K562 (cell line): Measurements from ENCODE around the gene GLUL. TPM values are rescaled to one million over a fixed set of nuclear protein-coding genes. Genes with fewer than 3 reads are reported as not detected.

Source experiments
- ARID3B ChIP-seq: fragments of 250-450 bp; sonication (Bioruptor Pico); IDR thresholded peaks from 2 replicates; pipeline ENCODE4 v1.4.0; 2020; ENCODE audit warnings: borderline replicate concordance
- CLOCK ChIP-seq: fragments of 250-450 bp; sonication (Bioruptor Pico); IDR thresholded peaks from 2 replicates; pipeline ENCODE4 v1.4.0; 2020; ENCODE audit warnings: mild to moderate bottlenecking, moderate library complexity, borderline replicate concordance
- COPS2 ChIP-seq: fragments of 450-650 bp; conservative IDR thresholded peaks from 2 replicates; pipeline ENCODE4 v1.6.1; 2016; ENCODE audit warnings: mild to moderate bottlenecking, moderate library complexity
- CTCFL ChIP-seq: IDR thresholded peaks from 2 replicates; pipeline ENCODE4 v1.6.1; 2011; ENCODE audit warnings: borderline replicate concordance, low read depth, mild to moderate bottlenecking, moderate library complexity, low read length; ENCODE audit not compliant: insufficient read depth, poor library complexity, severe bottlenecking
- CUX1 ChIP-seq: fragments of 200-800 bp; sonication (Bioruptor generic); IDR thresholded peaks from 2 replicates; pipeline ENCODE4 v1.6.1; 2016; ENCODE audit warnings: missing genetic modification characterization, missing compliant biosample characterization
- HDAC3 ChIP-seq: fragments of 450-650 bp; IDR thresholded peaks from 2 replicates; pipeline ENCODE4 v1.6.1; 2018; ENCODE audit warnings: borderline replicate concordance, mild to moderate bottlenecking, moderate library complexity; ENCODE audit not compliant: partially characterized antibody
- HLTF ChIP-seq: fragments of 450-650 bp; IDR thresholded peaks from 2 replicates; pipeline ENCODE4 v1.6.1; 2016
- KLF16 ChIP-seq: IDR thresholded peaks from 2 replicates; pipeline ENCODE4 v1.6.1; 2016; ENCODE audit warnings: antibody characterized with exemption
- MED1 ChIP-seq: sonication (generic); formaldehyde crosslinking; IDR thresholded peaks from 2 replicates; pipeline ENCODE4 v1.8.1; 2023; ENCODE audit warnings: missing genetic modification reagents, borderline replicate concordance
- NCOA6 ChIP-seq: fragments of 450-650 bp; IDR thresholded peaks from 2 replicates; pipeline ENCODE4 v1.6.1; 2017; ENCODE audit warnings: mild to moderate bottlenecking
- PCBP2 ChIP-seq: fragments of 200-400 bp; formaldehyde crosslinking; IDR thresholded peaks from 2 replicates; pipeline ENCODE4 v1.6.1; 2018; ENCODE audit warnings: low read length, low read depth, mild to moderate bottlenecking, moderate library complexity; ENCODE audit not compliant: poor library complexity, severe bottlenecking
- RBM22 ChIP-seq: fragments of 200-400 bp; formaldehyde crosslinking; IDR thresholded peaks from 2 replicates; pipeline ENCODE4 v1.6.1; 2018; ENCODE audit warnings: low read length, low read depth; ENCODE audit not compliant: poor library complexity, severe bottlenecking
- SREBF1 ChIP-seq: fragments of 150-350 bp; IDR thresholded peaks from 2 replicates; pipeline ENCODE4 v1.6.1; 2014; ENCODE audit warnings: antibody characterized with exemption, low read depth, low read length, borderline replicate concordance
- TARDBP ChIP-seq: fragments of 450-650 bp; IDR thresholded peaks from 2 replicates; pipeline ENCODE4 v1.6.1; 2016
- THRAP3 ChIP-seq: fragments of 450-650 bp; IDR thresholded peaks from 2 replicates; pipeline ENCODE4 v1.6.1; 2016; ENCODE audit warnings: mild to moderate bottlenecking, inconsistent platforms, borderline replicate concordance
- ZNF124 ChIP-seq: sonication (generic); formaldehyde crosslinking; IDR thresholded peaks from 2 replicates; pipeline ENCODE4 v1.8.1; 2022; ENCODE audit warnings: missing genetic modification reagents
- ZNF184 ChIP-seq: sonication (generic); formaldehyde crosslinking; IDR thresholded peaks from 2 replicates; pipeline ENCODE4 v1.5.0; 2020; ENCODE audit warnings: missing genetic modification reagents
- polyA plus RNA-seq, 8 experiments: library from polyadenylated mRNA; depleted of rRNA in 4 of 8; stranded (reverse) in 5 of 8; unstranded in 3 of 8; fragments of >200 nt; fragmentation: Nextera tagmentation in 2 of 8; fragmentation: Illumina TruSeq in 1 of 8; extraction: Ambion mirVana in 2 of 8; extraction: Trizol in 1 of 8; gene quantifications; 2 replicates each; pipeline versions ENCODE4 v1.2.1 to v1.2.3, GENCODE V29; 2011 to 2014; ENCODE audit warnings: inconsistent platforms in 1 of 8, missing spikeins in 1 of 8
- total RNA-seq, 7 experiments: library from RNA; depleted of rRNA in 6 of 7; stranded (reverse); fragments of >200 nt in 6 of 7; fragmentation: Illumina TruSeq in 2 of 7; extraction: Trizol in 2 of 7; gene quantifications; 2 replicates each; pipeline versions ENCODE4 v1.2.1 to v1.2.3, GENCODE V29; 2011 to 2021; ENCODE audit warnings: low replicate concordance in 1 of 7

Gene GLUL
- total and polyA plus RNA-seq, 9 of the 15 experiments (the other 6 are each of a cell fraction or from before 2014, with no cell fraction given) = 1,088 to 4,222 (median 1,338) TPM

- TF ChIP-seq TARDBP = no peak
- TF ChIP-seq THRAP3 = 0 out of 2 replicates have a peak, but pooled peaks have one; percentile 65
- no peak for TF ChIP-seq COPS2
- no peak for TF ChIP-seq KLF16
- no peak for TF ChIP-seq MED1 (CRISPR knock-in tag)
- no peak for TF ChIP-seq CTCFL
- TF ChIP-seq NCOA6 = no peak
- TF ChIP-seq HDAC3 = no peak
- no peak for TF ChIP-seq HLTF
- no peak for TF ChIP-seq SREBF1
- TF ChIP-seq ZNF184 (CRISPR knock-in tag) = no peak
- no peak for TF ChIP-seq ARID3B (CRISPR knock-in tag)
- TF ChIP-seq PCBP2 = no peak
- TF ChIP-seq CUX1 (CRISPR knock-in tag) = no peak
- peak; percentile 66 for TF ChIP-seq RBM22
- TF ChIP-seq ZNF124 = no peak
- no peak for TF ChIP-seq CLOCK (CRISPR knock-in tag)
Measured at GRCh38 chr1:182384387-182384960, 7.1 kb downstream of the GLUL start (continued).
